Muscle of back (tissue), 11 donors: Measurements from ENCODE around the gene RFX3. TPM values are rescaled to one million over a fixed set of nuclear protein-coding genes. Genes with fewer than 3 reads are reported as not detected.
A peak's percentile ranks its signal among the peaks of the same experiment; 100 is the strongest.

Source experiments
- DNase-seq, 3 donors: peaks; one replicate each; pipeline versions ENCODE4 v3.0.0 to v3.0.0-alpha.2; 2013
- polyA plus RNA-seq, 10 donors: library from polyadenylated mRNA; unstranded; fragments of 120-200 nt; gene quantifications; one replicate each; pipeline ENCODE4 v1.2.1, GENCODE V29; 2013; ENCODE audit not compliant: insufficient read length in 10 of 10

The RFX3 gene
- polyA plus RNA-seq, 10 donors: 3.3 to 7.3 (median 5.7) TPM

- DNase-seq: no peak
Measured at GRCh38 chr9:3478549-3478953, 47.2 kb downstream of the RFX3 start.

DNA sequence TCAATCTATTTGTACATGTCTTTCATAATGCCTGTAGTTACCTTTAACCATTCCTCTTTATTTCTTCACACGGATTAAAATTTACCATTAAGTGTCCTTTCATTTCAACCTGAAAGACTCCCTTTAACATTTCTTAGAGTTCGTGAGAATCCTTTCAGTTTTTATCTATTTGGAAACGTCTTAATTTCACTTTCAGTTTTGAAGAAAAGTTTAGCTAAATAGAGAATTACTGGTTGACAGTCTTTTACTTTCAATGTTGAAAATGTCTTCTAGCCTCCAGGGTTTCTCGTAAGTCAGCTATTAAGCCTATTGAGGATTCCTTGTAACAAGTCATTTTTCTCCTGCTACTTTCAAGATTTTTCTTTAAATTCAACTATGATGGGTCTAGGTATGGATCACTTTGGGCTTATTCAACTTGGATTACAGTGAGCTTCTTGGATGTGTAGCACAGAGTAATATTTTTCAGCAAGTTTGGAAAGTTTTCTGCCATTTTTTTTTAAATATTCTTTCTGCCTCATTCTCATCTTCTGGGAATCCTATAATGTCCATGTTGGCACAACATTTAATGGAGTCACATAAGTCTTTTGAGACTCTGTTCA is 48.5 kb downstream of the RFX3 start:
- DNase-seq: no peak

DNA sequence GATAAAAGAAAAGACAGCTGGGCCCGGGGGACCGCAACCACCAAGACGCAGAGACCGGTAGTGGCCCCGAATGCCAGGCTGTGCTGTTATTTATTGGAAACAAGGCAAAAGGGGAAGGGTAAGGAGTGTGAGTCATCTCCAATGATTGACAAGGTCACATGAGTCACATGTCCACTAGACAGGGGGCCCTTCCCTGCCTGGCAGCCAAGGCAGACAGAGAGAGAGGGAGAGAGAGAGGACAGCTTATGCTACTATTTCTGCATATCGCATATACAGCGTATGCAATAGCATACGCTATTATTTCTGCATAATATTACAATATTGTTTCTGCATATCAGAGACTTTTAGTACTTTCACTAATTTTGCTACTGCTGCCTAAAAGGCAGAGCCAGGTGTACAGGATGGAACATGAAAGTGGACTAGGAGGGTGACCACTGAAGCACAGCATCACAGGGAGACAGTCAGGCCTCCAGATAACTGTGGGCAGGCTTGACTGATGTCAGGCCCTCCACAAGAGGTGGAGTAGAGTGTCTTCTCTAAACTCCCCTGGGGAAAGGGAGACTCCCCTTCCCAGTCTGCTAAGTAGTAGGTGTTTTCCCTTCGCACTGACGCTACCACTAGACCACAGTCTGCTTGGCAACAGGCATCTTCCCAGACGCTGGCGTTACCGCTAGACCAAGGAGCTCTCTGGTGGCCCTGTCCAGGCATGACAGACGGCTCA is 50.3 kb downstream of the RFX3 start:
- DNase-seq: no peak

DNA sequence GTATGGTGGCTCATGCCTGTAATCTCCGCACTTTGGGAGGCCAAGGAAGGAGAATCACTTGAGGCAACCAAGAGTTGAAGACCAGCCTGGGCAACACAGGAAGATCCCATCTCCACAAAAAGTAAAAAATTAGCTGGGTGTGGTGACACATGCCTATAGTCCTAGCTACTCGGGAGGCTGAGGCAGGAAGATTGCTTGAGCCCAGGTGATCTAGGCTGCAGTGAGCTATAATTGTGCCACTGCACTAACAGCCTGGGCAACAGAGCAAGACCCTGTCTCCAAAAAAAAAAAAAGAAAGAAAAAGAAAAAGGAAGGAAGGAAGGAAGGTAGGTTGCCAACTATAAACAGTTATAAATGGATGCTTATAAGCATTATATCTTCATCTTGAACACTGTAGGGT is 51.0 kb downstream of the RFX3 start:
- no peak for DNase-seq

GRCh38 chr9:3473405-3473804 is 52.4 kb downstream of the RFX3 start:
- no peak for DNase-seq

GRCh38 chr9:3471883-3472282 is 53.9 kb downstream of the RFX3 start:
- no peak for DNase-seq

DNA sequence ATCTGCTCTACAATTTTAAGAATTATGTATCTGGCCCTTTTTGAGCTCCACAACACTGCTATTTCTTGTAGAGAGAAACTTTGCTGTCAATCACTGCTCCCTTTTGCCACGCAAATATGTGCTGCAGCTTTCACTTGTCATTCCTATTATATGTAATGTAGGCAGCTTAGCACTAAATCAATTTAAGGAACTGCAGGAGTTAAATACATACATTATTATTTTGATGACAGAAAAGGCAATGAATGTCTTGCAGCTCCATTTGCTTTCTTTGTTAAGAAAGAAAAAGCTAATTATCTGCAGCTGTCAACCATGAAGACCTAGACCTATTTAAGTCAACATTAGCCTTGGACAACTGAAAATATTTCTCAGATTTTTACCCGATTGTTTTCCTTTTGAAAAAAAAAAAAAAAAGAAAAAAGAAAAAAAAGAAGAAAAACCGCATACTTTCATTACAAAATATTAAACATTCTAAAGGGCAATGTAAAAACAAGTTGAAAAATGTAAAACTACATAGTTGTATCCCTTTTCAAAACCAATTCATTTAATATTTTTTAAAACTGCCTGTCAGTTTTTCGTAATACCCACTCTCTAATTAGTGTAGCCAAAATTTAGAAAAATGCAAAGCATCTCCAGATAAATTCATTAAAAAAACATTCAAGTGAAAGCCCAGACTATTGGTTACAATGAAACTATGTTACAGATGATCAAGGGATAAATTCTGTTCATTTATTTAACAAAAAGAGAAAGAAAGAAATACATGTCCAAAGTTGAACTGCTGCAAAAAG is 57.2 kb downstream of the RFX3 start:
- no peak for DNase-seq

- DNase-seq: peak; percentile 34 to 52 (median 34)
Measured at GRCh38 chr9:3467593-3468219, 58.1 kb downstream of the RFX3 start.

GRCh38 chr9:3464033-3464638 is 61.7 kb downstream of the RFX3 start:
- no peak for DNase-seq

GRCh38 chr9:3458806-3459475 is 66.9 kb downstream of the RFX3 start:
- peak; percentile 16 to 63 (median 23) for DNase-seq

- DNase-seq: no peak
Measured at GRCh38 chr9:3457175-3457574, 68.6 kb downstream of the RFX3 start.

- no peak for DNase-seq
Measured at GRCh38 chr9:3455717-3456116, 70.1 kb downstream of the RFX3 start.

GRCh38 chr9:3455094-3455493 is 70.7 kb downstream of the RFX3 start:
- no peak for DNase-seq

DNA sequence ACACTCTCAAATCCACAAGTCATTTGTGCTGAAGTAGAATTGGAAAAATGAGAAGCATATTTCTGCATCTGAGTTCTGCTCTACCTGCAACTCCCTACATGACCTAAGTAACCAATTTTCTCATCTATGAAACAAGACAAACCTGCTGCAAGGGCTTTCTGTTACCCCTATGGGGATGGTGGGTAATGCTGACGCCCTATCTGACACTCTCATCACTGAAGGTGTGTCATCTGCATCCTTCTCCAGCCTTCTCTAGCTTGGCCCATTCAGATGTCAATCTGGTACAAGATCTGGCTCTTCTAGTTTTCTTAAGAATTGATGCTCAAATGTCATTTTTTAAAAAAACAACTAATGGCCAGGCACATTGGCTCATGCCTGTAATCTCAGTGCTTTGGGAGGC is 73.8 kb downstream of the RFX3 start:
- DNase-seq: no peak

DNA sequence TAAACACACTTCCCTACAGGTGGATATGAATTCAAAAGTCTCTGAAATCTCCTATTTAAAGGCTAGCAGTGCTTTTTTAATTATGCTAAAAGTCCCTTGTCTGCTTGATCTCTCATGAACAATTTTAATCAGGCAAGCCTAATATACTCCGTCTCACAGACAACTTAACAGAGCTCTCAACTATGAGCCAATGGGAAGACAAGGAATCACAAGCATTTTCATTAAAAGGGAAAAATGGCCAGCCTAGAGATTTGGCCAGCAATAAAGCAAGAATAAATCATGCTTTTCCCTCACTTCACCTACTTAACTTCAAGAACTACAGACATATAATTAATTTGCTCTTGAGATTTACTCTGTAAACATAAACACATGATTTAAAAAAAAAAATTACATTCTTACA is 78.0 kb downstream of the RFX3 start:
- no peak for DNase-seq

- no peak for DNase-seq
Measured at GRCh38 chr9:3447143-3447542, 78.7 kb downstream of the RFX3 start.

GRCh38 chr9:3446313-3446712 is 79.5 kb downstream of the RFX3 start:
- DNase-seq: no peak

DNA sequence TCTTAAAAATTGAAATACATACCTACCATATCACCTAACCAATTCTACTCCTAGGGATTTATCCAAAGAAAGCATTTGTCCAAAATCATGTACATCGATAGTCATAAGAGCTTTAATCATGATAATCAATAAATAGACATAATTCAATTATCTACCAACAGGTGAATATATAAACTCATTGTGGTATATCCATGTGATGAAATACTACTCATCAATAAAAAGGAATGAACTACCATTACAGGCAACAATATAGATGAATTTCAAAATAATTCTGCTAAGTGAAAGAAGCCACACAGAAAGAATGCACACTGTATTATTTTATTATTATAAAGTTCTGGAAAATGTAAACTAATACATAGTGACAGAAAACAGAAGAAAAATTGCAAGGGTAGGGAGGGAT is 81.8 kb downstream of the RFX3 start:
- DNase-seq: no peak

- peak; percentile 18 to 39 (median 26) for DNase-seq
Measured at GRCh38 chr9:3441197-3441816, 84.5 kb downstream of the RFX3 start.

DNA sequence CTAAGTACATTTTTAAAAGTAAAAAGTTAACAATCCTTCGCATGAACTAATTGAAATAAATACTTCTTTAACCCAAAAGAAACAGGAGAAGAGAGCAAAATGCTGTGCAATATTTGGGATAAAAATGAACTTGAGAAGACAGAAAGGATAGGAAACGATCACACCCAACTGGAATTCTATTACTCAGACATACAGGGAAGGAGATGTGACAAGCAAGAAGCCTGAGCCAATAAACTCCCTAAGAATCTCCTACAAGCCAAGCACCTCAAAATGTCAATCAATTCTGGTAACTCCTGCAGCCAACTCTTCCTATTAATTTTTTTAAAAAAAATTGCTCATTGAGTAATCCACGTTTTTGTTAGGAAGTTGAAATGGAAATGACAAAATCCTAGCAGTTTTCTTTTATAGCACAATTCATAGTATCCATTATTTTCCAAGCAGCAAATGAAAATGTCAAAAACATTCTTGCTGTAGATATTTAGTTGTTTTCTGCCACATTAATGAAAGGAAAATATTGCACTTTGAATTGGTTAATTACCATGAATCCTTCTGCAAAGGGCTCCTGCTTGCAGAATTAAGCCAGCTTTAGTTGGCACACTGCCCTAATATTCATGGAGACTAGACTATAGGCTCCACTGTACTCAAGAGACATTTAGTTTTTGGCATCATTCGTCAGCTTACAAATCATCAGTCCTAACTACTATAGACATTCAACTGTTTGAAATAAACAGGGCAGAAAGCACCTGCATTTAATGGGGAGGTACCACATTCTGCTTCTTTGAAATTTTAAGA is 89.0 kb downstream of the RFX3 start:
- peak; percentile 11 to 44 (median 17) for DNase-seq
